GM12892 (cell line): Measurements from ENCODE around the gene LOXHD1.

Experiments
- POLR2A ChIP-seq: IDR thresholded peaks from 2 replicates; pipeline ENCODE4 v1.6.1; 2011; ENCODE audit warnings: low read depth, low read length, control low read depth
- POLR2AphosphoS5 ChIP-seq: IDR thresholded peaks from 2 replicates; pipeline ENCODE4 v1.6.1; 2011; ENCODE audit warnings: low read depth, low read length, control low read depth
- TAF1 ChIP-seq: IDR thresholded peaks from 2 replicates; pipeline ENCODE4 v1.6.1; 2011; ENCODE audit warnings: low read depth, mild to moderate bottlenecking, control low read depth, low read length, borderline replicate concordance

GRCh38 chr18:46649071-46649862, 7.8 kb downstream of the LOXHD1 start:
- TF ChIP-seq POLR2A = no peak
- TF ChIP-seq TAF1 = no peak
- TF ChIP-seq POLR2AphosphoS5 = no peak
